Retinal pigment epithelial cell (primary cell): ENCODE results near the gene EIF5A2.
"Not testable (repeated sequence)": the region's sequence is repeated elsewhere in the genome, so short reads cannot be mapped to it uniquely, and the experiment has no call there.

Experiments used
- DNase-seq: peaks from one replicate; pipeline ENCODE4 v3.0.0-alpha.2; 2010; ENCODE audit warnings: low read depth
- H3K4me3 ChIP-seq: 2 replicates; pipeline ENCODE4 v1.5.1; 2011; ENCODE audit warnings: mild to moderate bottlenecking, low read length, control low read depth, moderate library complexity
- CTCF ChIP-seq: conservative IDR thresholded peaks from 2 replicates; pipeline ENCODE4 v1.5.1; 2011; ENCODE audit warnings: low read depth, low read length, control low read depth, inconsistent platforms

The EIF5A2 gene

GRCh38 chr3:170910542-170910941 lies 2.1 kb upstream of the EIF5A2 start:
- no peak for TF ChIP-seq CTCF
- no peak for DNase-seq
- H3K4me3 ChIP-seq, result no peak overlapping the region

- no peak for TF ChIP-seq CTCF
- DNase-seq, result peak; percentile 49
- H3K4me3 ChIP-seq, result no peak overlapping the region
Observed at GRCh38 chr3:170909129-170909903, 879 bp upstream of the EIF5A2 start.

- peak overlapping the region; percentile 73 for H3K4me3 ChIP-seq
- no peak for TF ChIP-seq CTCF
- DNase-seq, result no peak
Observed at GRCh38 chr3:170907637-170908234, 701 bp downstream of the EIF5A2 start.

- no peak for TF ChIP-seq CTCF
- H3K4me3 ChIP-seq, result no peak overlapping the region
- no peak for DNase-seq
Observed at GRCh38 chr3:170905862-170906261, 2.6 kb downstream of the EIF5A2 start.

- H3K4me3 ChIP-seq, result no peak overlapping the region
- TF ChIP-seq CTCF, result no peak
- no peak for DNase-seq
Observed at GRCh38 chr3:170903123-170903522, 5.3 kb downstream of the EIF5A2 start.

- TF ChIP-seq CTCF, result no peak
- H3K4me3 ChIP-seq, result no peak overlapping the region
- no peak for DNase-seq
Observed at GRCh38 chr3:170899455-170899854, 9.0 kb downstream of the EIF5A2 start.

- DNase-seq, result no peak
- no peak overlapping the region for H3K4me3 ChIP-seq
- TF ChIP-seq CTCF, result no peak
Observed at GRCh38 chr3:170897978-170898377, 10.5 kb downstream of the EIF5A2 start.

GRCh38 chr3:170897199-170897598 lies 11.2 kb downstream of the EIF5A2 start:
- not testable (repeated sequence) for H3K4me3 ChIP-seq

More at GRCh38 chr3:170897199-170897598, 11.2 kb downstream of the EIF5A2 start:
- DNase-seq, result not testable (repeated sequence)
